Bronchus fibroblast of lung (primary cell): ENCODE data around the gene METTL21C. TPM values are rescaled to one million over a fixed set of nuclear protein-coding genes. Genes with fewer than 3 reads are reported as not detected.

Experiments
- total RNA-seq: library from RNA; depleted of rRNA; stranded (reverse); fragments of >200 nt; gene quantifications from 2 replicates; pipeline ENCODE4 v1.2.3, GENCODE V29; 2015

The METTL21C gene
- total RNA-seq = not detected in 2 replicates

DNA sequence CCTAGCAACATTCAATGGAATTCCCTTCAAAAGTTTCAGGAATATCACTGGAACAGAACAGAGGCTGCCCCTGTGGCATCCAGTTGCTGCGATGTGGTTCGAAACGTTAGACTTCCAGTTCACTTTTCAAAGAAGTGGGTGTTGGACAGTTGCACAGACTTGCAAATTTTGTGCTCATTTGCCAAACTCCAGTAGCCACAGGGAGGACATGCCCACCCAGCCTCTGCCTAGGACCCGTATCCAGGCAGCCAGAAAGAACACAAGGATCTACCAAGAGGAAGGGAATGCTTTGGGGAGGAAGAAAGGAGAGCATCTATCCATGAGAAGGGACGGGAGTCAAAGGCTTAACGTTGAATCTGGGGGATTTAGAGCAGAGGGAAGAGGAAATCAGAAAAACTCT is at the start of gene METTL21C:
TSS of gene METTL21C (minus strand) at position 108 of the 400 bp plus-strand sequence. CDS start 546 bp downstream, outside the sequence.

Other genes starting within 250 kb of the METTL21C start
- gene TPP2, start 98.1 kb downstream of the METTL21C start, total RNA-seq = 25.0 and 36.5 TPM in 2 replicates
- 15.2 and 23.4 TPM in 2 replicates for gene TEX30, start 78.7 kb upstream of the METTL21C start, total RNA-seq
- 23.5 and 24.0 TPM in 2 replicates for gene POGLUT2, start 103.9 kb upstream of the METTL21C start, total RNA-seq
- gene BIVM, start 104.1 kb upstream of the METTL21C start, total RNA-seq = 15.6 and 19.2 TPM in 2 replicates
- 35.8 and 39.8 TPM in 2 replicates for gene ERCC5, start 151.0 kb upstream of the METTL21C start, total RNA-seq